Mesendoderm (in vitro differentiated cells): Measurements from ENCODE around the gene RPS6KA2.
A peak's percentile ranks its signal among the peaks of the same experiment; 100 is the strongest.

Experiments
- DNase-seq: peaks from one replicate; pipeline ENCODE4 v3.0.0; 2013
- H2AK5ac ChIP-seq: 2 replicates; pipeline ENCODE4 v1.6.1; 2013; ENCODE audit warnings: low read length, inconsistent platforms
- H2BK120ac ChIP-seq: 2 replicates; pipeline ENCODE4 v1.6.1; 2013; ENCODE audit warnings: low read depth, mild to moderate bottlenecking, low read length, moderate library complexity, mixed read lengths
- H2BK15ac ChIP-seq: replicated peaks from 2 replicates; pipeline ENCODE4 v1.6.1; 2013; ENCODE audit warnings: low read depth, mild to moderate bottlenecking, moderate library complexity
- H2BK5ac ChIP-seq: 2 replicates; pipeline ENCODE4 v1.6.1; 2013; ENCODE audit warnings: low read length, inconsistent platforms
- H3K18ac ChIP-seq: 2 replicates; pipeline ENCODE4 v1.6.1; 2013; ENCODE audit warnings: mild to moderate bottlenecking, low read length, mixed read lengths
- H3K23ac ChIP-seq: one replicate; pipeline ENCODE4 v1.6.1; 2013; ENCODE audit warnings: low read length
- H3K27ac ChIP-seq: 2 replicates; pipeline ENCODE4 v1.5.1; 2013; ENCODE audit warnings: low read depth, mild to moderate bottlenecking, inconsistent platforms, low read length, moderate library complexity
- H3K27me3 ChIP-seq: 2 replicates; pipeline ENCODE4 v1.6.1; 2013; ENCODE audit warnings: low read length, control low read depth, mild to moderate bottlenecking, inconsistent platforms; ENCODE audit not compliant: insufficient read depth, poor library complexity
- H3K36me3 ChIP-seq: 2 replicates; pipeline ENCODE4 v1.6.1; 2013; ENCODE audit warnings: low read length, inconsistent platforms; ENCODE audit not compliant: control insufficient read depth, insufficient read depth
- H3K4ac ChIP-seq: one replicate; pipeline ENCODE4 v1.6.1; 2013; ENCODE audit warnings: low read depth, mild to moderate bottlenecking, low read length, moderate library complexity
- H3K4me1 ChIP-seq: 2 replicates; pipeline ENCODE4 v1.6.1; 2013; ENCODE audit warnings: low read depth, low read length, inconsistent platforms; ENCODE audit not compliant: control insufficient read depth
- H3K4me2 ChIP-seq: 2 replicates; pipeline ENCODE4 v1.6.1; 2013; ENCODE audit warnings: low read length
- H3K4me3 ChIP-seq: 2 replicates; pipeline ENCODE4 v1.5.1; 2013; ENCODE audit warnings: mild to moderate bottlenecking, low read length
- H3K56ac ChIP-seq: one replicate; pipeline ENCODE4 v1.6.1; 2013; ENCODE audit warnings: low read length
- H3K79me1 ChIP-seq: 2 replicates; pipeline ENCODE4 v1.6.1; 2013; ENCODE audit warnings: low read length, inconsistent platforms
- H3K79me2 ChIP-seq: 2 replicates; pipeline ENCODE4 v1.6.1; 2013; ENCODE audit warnings: mild to moderate bottlenecking, low read length; ENCODE audit not compliant: control insufficient read depth, insufficient read depth
- H3K9ac ChIP-seq: 2 replicates; pipeline ENCODE4 v1.6.1; 2013; ENCODE audit warnings: low read length, inconsistent platforms
- H4K5ac ChIP-seq: one replicate; pipeline ENCODE4 v1.6.1; 2013; ENCODE audit warnings: low read length
- H4K8ac ChIP-seq: one replicate; pipeline ENCODE4 v1.6.1; 2013; ENCODE audit warnings: low read depth, mild to moderate bottlenecking, control low read depth, low read length, moderate library complexity
- WGBS: extraction: QIAGEN DNeasy Blood & Tissue Kit; methylation state at CpG from one replicate; pipeline ENCODE4 v1.1.7; 2013; ENCODE audit warnings: low lambda C conversion rate, missing lambda C conversion rate; ENCODE audit not compliant: insufficient coverage; ENCODE audit errors: extremely low coverage; 5-methylcytosine and 5-hydroxymethylcytosine counted together

The RPS6KA2 gene

DNA sequence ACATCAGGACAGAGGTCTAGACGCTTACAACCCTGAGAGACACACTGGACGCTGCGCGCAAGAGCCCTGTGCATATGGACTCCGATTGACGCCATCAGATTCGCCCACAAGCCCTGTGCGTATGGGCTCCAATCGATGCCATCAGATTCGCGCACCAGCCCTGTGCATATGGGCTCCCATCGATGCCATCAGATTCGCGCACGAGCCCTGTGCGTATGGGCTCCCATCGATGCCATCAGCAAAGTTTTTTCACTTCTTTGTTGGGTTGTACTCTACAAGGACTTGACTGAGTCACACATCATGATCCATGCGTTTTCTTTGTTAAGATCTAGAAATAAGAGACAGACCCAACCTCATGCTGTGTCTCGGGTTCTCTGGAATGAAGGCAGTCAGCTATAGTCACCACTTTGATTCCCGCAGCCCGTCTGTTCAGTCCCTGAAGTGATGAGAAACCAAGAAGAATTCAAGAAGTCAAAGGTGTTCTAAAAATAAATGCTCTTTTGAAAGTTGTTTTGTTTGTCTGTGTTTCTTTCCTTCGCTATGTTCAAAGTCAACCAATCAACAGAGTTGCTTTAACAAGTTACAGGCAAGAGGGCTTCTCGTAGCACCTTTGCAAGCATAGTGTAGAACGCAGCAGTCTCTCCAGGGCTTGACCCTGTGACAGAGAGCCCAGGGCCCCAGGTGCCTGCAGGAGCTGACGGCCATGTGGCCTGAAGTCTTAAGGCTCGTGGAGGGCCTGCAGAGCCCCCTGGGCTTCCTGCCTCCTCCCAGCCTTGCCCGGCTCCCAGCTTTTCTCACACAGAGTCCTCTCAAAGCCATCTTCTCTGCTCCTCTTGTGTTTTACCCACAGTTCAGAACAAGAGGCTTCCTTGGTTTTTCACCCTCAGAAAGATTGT is 7.9 kb downstream of the RPS6KA2 start:
- no peak overlapping the region for H3K27ac ChIP-seq
- DNase-seq = no peak
- no CpG with 5 or more reads among the region's 27 CpGs for WGBS

DNA sequence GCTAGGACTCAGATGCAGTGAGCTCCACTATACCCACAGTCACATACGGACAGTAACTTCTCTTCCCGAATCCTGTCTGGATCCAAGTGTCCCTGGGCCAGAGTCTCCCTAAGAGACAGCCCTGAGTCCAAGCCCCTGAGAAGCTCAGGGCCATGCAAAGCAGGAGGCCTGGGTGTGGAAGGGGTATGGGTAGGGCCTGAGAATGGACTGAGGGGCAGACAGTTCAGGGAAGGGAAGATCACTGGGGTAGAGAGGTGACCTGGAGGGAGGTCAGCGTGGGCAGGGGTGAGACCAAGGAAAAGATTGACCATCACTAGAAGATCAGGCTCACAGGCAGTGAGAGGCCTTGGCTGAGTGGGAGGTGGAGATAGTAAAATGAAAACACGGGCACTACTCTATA is 8.8 kb downstream of the RPS6KA2 start:
- H2BK120ac ChIP-seq = no peak overlapping the region
- H3K79me2 ChIP-seq = peaks cover 12% of the 10 kb centered on the region
- no peak overlapping the region for H3K4me3 ChIP-seq
- H3K36me3 ChIP-seq = no peaks in the 10 kb centered on the region
- H2BK15ac ChIP-seq = no peak overlapping the region
- no peak for DNase-seq
- H4K8ac ChIP-seq = no peak overlapping the region
- no peak overlapping the region for H3K27ac ChIP-seq
- no CpG with 5 or more reads among the region's 4 CpGs for WGBS
- H3K4me2 ChIP-seq = no peak overlapping the region
- H3K27me3 ChIP-seq = no peaks in the 10 kb centered on the region
- H2BK5ac ChIP-seq = no peak overlapping the region
- no peak overlapping the region for H3K9ac ChIP-seq
- no peak overlapping the region for H2AK5ac ChIP-seq
- H3K23ac ChIP-seq = no peak overlapping the region
- H3K4ac ChIP-seq = no peak overlapping the region
- no peak overlapping the region for H3K56ac ChIP-seq
- peaks cover 10% of the 10 kb centered on the region for H3K79me1 ChIP-seq
- H3K18ac ChIP-seq = no peak overlapping the region
- H3K4me1 ChIP-seq = peaks cover 10% of the 10 kb centered on the region
- no peak overlapping the region for H4K5ac ChIP-seq

More for the DNA sequence above, 7.9 kb downstream of the RPS6KA2 start:
- no peak overlapping the region for H2BK15ac ChIP-seq
- no peak overlapping the region for H4K8ac ChIP-seq
- peaks cover 10% of the 10 kb centered on the region for H3K4me1 ChIP-seq
- H3K23ac ChIP-seq = no peak overlapping the region
- H3K36me3 ChIP-seq = no peaks in the 10 kb centered on the region
- no peak overlapping the region for H2BK5ac ChIP-seq
- H3K27me3 ChIP-seq = no peaks in the 10 kb centered on the region
- no peak overlapping the region for H3K56ac ChIP-seq
- peaks cover 12% of the 10 kb centered on the region for H3K79me2 ChIP-seq
- no peak overlapping the region for H3K4ac ChIP-seq
- H4K5ac ChIP-seq = no peak overlapping the region
- no peak overlapping the region for H2BK120ac ChIP-seq
- H3K9ac ChIP-seq = no peak overlapping the region
- H3K4me2 ChIP-seq = no peak overlapping the region
- peaks cover 10% of the 10 kb centered on the region for H3K79me1 ChIP-seq
- H2AK5ac ChIP-seq = no peak overlapping the region
- H3K18ac ChIP-seq = no peak overlapping the region
- H3K4me3 ChIP-seq = no peak overlapping the region

DNA sequence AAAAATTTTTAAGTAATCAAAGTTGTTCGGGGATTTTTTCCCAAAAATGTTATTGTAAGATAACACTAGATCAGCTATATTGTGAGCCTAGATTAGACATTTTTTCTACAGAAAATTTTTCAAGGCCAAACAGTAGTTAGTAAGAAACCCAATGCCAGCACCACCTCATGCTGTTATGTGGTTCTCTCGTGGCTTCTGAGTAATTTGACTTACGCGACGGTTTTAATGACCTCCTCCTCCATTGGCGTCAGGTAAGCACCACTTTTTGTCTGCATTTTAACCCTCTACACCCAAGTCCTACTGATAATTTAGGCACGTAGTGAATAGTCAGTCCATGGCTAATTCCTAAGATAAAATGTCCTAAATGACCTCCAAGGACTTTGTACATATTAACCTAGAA is 9.7 kb downstream of the RPS6KA2 start:
- no peak overlapping the region for H3K56ac ChIP-seq
- H4K5ac ChIP-seq = no peak overlapping the region
- no peak overlapping the region for H2AK5ac ChIP-seq
- no CpG with 5 or more reads among the region's 7 CpGs for WGBS
- DNase-seq = no peak
- no peak overlapping the region for H2BK15ac ChIP-seq
- H3K4me1 ChIP-seq = peaks cover 10% of the 10 kb centered on the region
- H3K4me3 ChIP-seq = no peak overlapping the region
- no peak overlapping the region for H2BK120ac ChIP-seq
- no peak overlapping the region for H3K4ac ChIP-seq
- no peak overlapping the region for H4K8ac ChIP-seq
- H3K27me3 ChIP-seq = no peaks in the 10 kb centered on the region
- H3K4me2 ChIP-seq = no peak overlapping the region
- peaks cover 12% of the 10 kb centered on the region for H3K79me2 ChIP-seq
- no peak overlapping the region for H3K18ac ChIP-seq
- peaks cover 10% of the 10 kb centered on the region for H3K79me1 ChIP-seq
- no peak overlapping the region for H3K23ac ChIP-seq
- H3K36me3 ChIP-seq = no peaks in the 10 kb centered on the region
- H3K9ac ChIP-seq = no peak overlapping the region
- H3K27ac ChIP-seq = no peak overlapping the region
- H2BK5ac ChIP-seq = no peak overlapping the region

GRCh38 chr6:166616261-166617238 is 10.5 kb downstream of the RPS6KA2 start:
- Histone ChIP-seq H3K4me3 (no peak overlapping the region), H2BK15ac (no peak overlapping the region), H3K56ac (no peak overlapping the region), H4K8ac (no peak overlapping the region), H3K27ac (no peak overlapping the region), H3K79me2 (peaks cover 12% of the 10 kb centered on the region), H3K4ac (no peak overlapping the region), H2AK5ac (no peak overlapping the region), H3K36me3 (no peaks in the 10 kb centered on the region), H3K4me2 (no peak overlapping the region), H3K4me1 (peaks cover 10% of the 10 kb centered on the region), H3K18ac (no peak overlapping the region), H3K79me1 (peaks cover 10% of the 10 kb centered on the region), H2BK120ac (no peak overlapping the region), H3K23ac (no peak overlapping the region), H3K27me3 (no peaks in the 10 kb centered on the region), H3K9ac (no peak overlapping the region), H2BK5ac (no peak overlapping the region), H4K5ac (no peak overlapping the region)
- DNase-seq = no peak
- WGBS = no CpG with 5 or more reads among the region's 22 CpGs

DNA sequence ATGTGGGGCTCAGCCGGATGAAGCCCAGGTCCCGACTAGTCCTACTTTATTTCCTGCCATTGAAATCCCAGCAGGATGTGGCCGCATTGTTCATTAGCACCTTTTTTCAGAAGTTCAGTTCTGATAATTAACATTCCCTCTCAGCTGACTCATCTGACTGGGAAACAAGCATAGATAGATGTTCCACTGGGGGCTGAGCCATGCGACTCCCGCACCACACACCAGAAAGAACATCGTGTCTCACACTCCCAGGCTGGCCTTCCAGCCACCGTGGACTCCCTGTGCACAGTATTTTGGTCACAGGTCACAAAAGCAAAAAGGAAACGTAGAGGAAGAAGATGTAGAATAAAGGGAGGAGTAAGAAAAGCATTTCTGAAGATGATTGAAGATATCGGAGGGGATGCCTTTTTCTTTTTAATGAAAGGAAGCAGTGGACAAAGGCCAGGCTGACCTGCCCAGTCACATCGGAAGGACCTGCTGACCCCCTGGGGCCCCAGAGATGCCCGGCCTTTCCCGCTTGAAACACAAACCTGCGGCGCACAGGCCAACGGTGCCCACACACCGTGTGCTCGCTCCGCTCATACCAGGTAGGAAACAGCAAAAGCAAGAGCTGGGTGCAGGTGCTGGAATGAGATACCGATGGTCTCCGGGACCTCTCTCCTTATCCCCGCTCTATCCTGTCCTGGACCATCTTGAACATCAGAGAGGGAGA is 11.8 kb downstream of the RPS6KA2 start:
- no CpG with 5 or more reads among the region's 21 CpGs for WGBS
- H2AK5ac ChIP-seq = no peak overlapping the region
- peak overlapping the region; percentile 1 for H3K27ac ChIP-seq
- H3K4me1 ChIP-seq = peaks cover 7% of the 10 kb centered on the region
- no peak overlapping the region for H4K5ac ChIP-seq
- no peak overlapping the region for H4K8ac ChIP-seq
- no peak overlapping the region for H2BK5ac ChIP-seq
- H3K56ac ChIP-seq = peak overlapping the region; percentile 36
- H3K9ac ChIP-seq = no peak overlapping the region
- no peak overlapping the region for H3K23ac ChIP-seq
- H3K4me2 ChIP-seq = no peak overlapping the region
- H3K4me3 ChIP-seq = no peak overlapping the region
- H3K18ac ChIP-seq = no peak overlapping the region
- no peak overlapping the region for H3K4ac ChIP-seq
- DNase-seq = peak; percentile 81
- H3K79me2 ChIP-seq = peaks cover 9% of the 10 kb centered on the region
- H3K27me3 ChIP-seq = no peaks in the 10 kb centered on the region
- no peaks in the 10 kb centered on the region for H3K36me3 ChIP-seq
- H2BK120ac ChIP-seq = peak overlapping the region; percentile 76
- H3K79me1 ChIP-seq = peaks cover 7% of the 10 kb centered on the region
- no peak overlapping the region for H2BK15ac ChIP-seq
